GM23338 (cell line): ENCODE measurements around the gene JOSD2. TPM values are rescaled to one million over a fixed set of nuclear protein-coding genes. Genes with fewer than 3 reads are reported as not detected.
A peak's percentile ranks its signal among the peaks of the same experiment; 100 is the strongest.

Experiments
- ATAC-seq: fragments of 200-7000 bp; cut with Tn5 transposase; 3 replicates; pipeline ENCODE4 v1.9.1; 2020
- DNase-seq: peaks from one replicate; pipeline ENCODE4 v3.0.0-alpha.2; 2015; ENCODE audit warnings: low spot score
- H2AFZ ChIP-seq: fragments of 200-600 bp; sonication (generic); 2 replicates; pipeline ENCODE4 v1.8.0; 2016; ENCODE audit warnings: antibody characterized with exemption, mild to moderate bottlenecking, moderate library complexity
- H3F3A ChIP-seq: fragments of 200-600 bp; sonication (generic); replicated peaks from 2 replicates; pipeline ENCODE4 v1.8.0; 2017; ENCODE audit warnings: antibody characterized with exemption, mixed run types, low read depth
- H3K27ac ChIP-seq: fragments of 200-600 bp; sonication (generic); 2 replicates; pipeline ENCODE4 v1.6.1; 2016; ENCODE audit warnings: low read depth
- H3K27me3 ChIP-seq: fragments of 200-600 bp; sonication (generic); 2 replicates; pipeline ENCODE4 v1.8.0; 2016; ENCODE audit warnings: mild to moderate bottlenecking, mixed run types, moderate library complexity; ENCODE audit not compliant: insufficient read depth
- H3K36me3 ChIP-seq: fragments of 200-600 bp; sonication (generic); 2 replicates; pipeline ENCODE4 v1.8.0; 2016; ENCODE audit warnings: mild to moderate bottlenecking; ENCODE audit not compliant: insufficient read depth
- H3K4me1 ChIP-seq: fragments of 200-600 bp; sonication (generic); 2 replicates; pipeline ENCODE4 v1.8.0; 2016; ENCODE audit warnings: mild to moderate bottlenecking, moderate library complexity; ENCODE audit not compliant: insufficient read depth
- H3K4me2 ChIP-seq: fragments of 200-600 bp; sonication (generic); 2 replicates; pipeline ENCODE4 v1.7.1; 2017; ENCODE audit warnings: mixed run types
- H3K4me3 ChIP-seq: fragments of 200-600 bp; sonication (generic); 2 replicates; pipeline ENCODE4 v1.6.1; 2016; ENCODE audit warnings: mixed run types
- H3K79me2 ChIP-seq: fragments of 200-600 bp; sonication (generic); replicated peaks from 2 replicates; pipeline ENCODE4 v1.8.0; 2017; ENCODE audit warnings: mild to moderate bottlenecking; ENCODE audit not compliant: insufficient read depth
- H3K9me2 ChIP-seq: fragments of 200-600 bp; sonication (generic); 2 replicates; pipeline ENCODE4 v1.8.0; 2017; ENCODE audit not compliant: insufficient read depth
- H4K20me1 ChIP-seq: fragments of 200-600 bp; sonication (generic); replicated peaks from 2 replicates; pipeline ENCODE4 v1.8.0; 2017; ENCODE audit warnings: mild to moderate bottlenecking; ENCODE audit not compliant: insufficient read depth
- H3K27ac Mint-ChIP-seq: 2 replicates; pipeline ENCODE4 v1.8.0; 2020; ENCODE audit warnings: inconsistent platforms, mild to moderate bottlenecking, moderate library complexity, mixed read lengths
- H3K27me3 Mint-ChIP-seq: 3 replicates; pipeline ENCODE4 v1.8.0; 2022; ENCODE audit warnings: low read depth, mild to moderate bottlenecking, moderate library complexity, mixed read lengths, inconsistent platforms; ENCODE audit not compliant: insufficient read depth, poor library complexity
- H3K36me3 Mint-ChIP-seq: 3 replicates; pipeline ENCODE4 v1.8.0; 2021; ENCODE audit warnings: low read depth, mild to moderate bottlenecking, inconsistent platforms, moderate library complexity, mixed read lengths
- H3K4me1 Mint-ChIP-seq: 3 replicates; pipeline ENCODE4 v1.8.0; 2020; ENCODE audit warnings: mild to moderate bottlenecking, inconsistent platforms, mixed read lengths
- H3K4me3 Mint-ChIP-seq: 3 replicates; pipeline ENCODE4 v1.8.0; 2021; ENCODE audit warnings: moderate library complexity, mild to moderate bottlenecking, inconsistent platforms, mixed read lengths
- H3K9me3 Mint-ChIP-seq: 3 replicates; pipeline ENCODE4 v1.8.0; 2020; ENCODE audit warnings: moderate library complexity, mild to moderate bottlenecking, inconsistent platforms, mixed read lengths
- CREB1 ChIP-seq: fragments of 250-450 bp; sonication (Bioruptor Pico); IDR thresholded peaks from 2 replicates; pipeline ENCODE4 v1.5.0; 2020; ENCODE audit warnings: low read depth, mild to moderate bottlenecking, moderate library complexity
- CTCF ChIP-seq, 2 experiments: fragments of 200-600 bp in 1 of 2; sonication (generic) in 1 of 2; conservative IDR thresholded peaks; 2 replicates each; pipeline versions ENCODE4 v1.5.1 to v1.6.1; 2016 to 2017; ENCODE audit warnings: antibody characterized with exemption in 2 of 2, low read depth in 2 of 2, mild to moderate bottlenecking in 2 of 2, moderate library complexity in 1 of 2
- EZH2phosphoT487 ChIP-seq: fragments of 200-600 bp; sonication (generic); IDR thresholded peaks from one replicate; pipeline ENCODE4 v1.8.1; 2018; ENCODE audit warnings: antibody characterized with exemption; ENCODE audit not compliant: unreplicated experiment
- JUNB ChIP-seq: IDR thresholded peaks from one replicate; pipeline ENCODE4 v1.6.1; 2016; ENCODE audit warnings: antibody characterized with exemption; ENCODE audit not compliant: unreplicated experiment
- NANOG ChIP-seq: IDR thresholded peaks from 2 replicates; pipeline ENCODE4 v1.6.1; 2016; ENCODE audit warnings: antibody characterized with exemption, borderline replicate concordance
- POLR2AphosphoS5 ChIP-seq: IDR thresholded peaks from 2 replicates; pipeline ENCODE4 v1.6.1; 2016; ENCODE audit warnings: antibody characterized with exemption, low read depth
- STAT1 ChIP-seq: IDR thresholded peaks from one replicate; pipeline ENCODE4 v1.6.1; 2016; ENCODE audit warnings: antibody characterized with exemption; ENCODE audit not compliant: unreplicated experiment
- ZNF114 ChIP-seq: fragments of 250-450 bp; sonication (Bioruptor Pico); IDR thresholded peaks from 2 replicates; pipeline ENCODE4 v1.5.0; 2020; ENCODE audit warnings: mild to moderate bottlenecking, moderate library complexity
- ZNF331 ChIP-seq: fragments of 250-450 bp; sonication (Bioruptor Pico); IDR thresholded peaks from 2 replicates; pipeline ENCODE4 v1.5.0; 2020; ENCODE audit warnings: low read depth, mild to moderate bottlenecking, moderate library complexity
- ZNF462 ChIP-seq: fragments of 250-450 bp; sonication (Bioruptor Pico); IDR thresholded peaks from 2 replicates; pipeline ENCODE4 v1.5.0; 2020; ENCODE audit warnings: mild to moderate bottlenecking, moderate library complexity
- polyA plus RNA-seq: library from polyadenylated mRNA; unstranded; fragments of >200 nt; fragmentation: Nextera tagmentation; extraction: Ambion mirVana; gene quantifications from 2 replicates; pipeline ENCODE4 v1.2.1, GENCODE V29; 2016
- total RNA-seq: library from RNA; depleted of rRNA; stranded (reverse); fragments of >200 nt; shearing (Covaris generic); gene quantifications from 2 replicates; pipeline ENCODE4 v1.2.3, GENCODE V29; 2014
- TF ChIP-seq, protein P1 (sequence below): IDR thresholded peaks from 2 replicates; pipeline ENCODE4 v1.6.1; 2016; ENCODE audit warnings: antibody characterized with exemption

The JOSD2 gene
- total and polyA plus RNA-seq, 2 experiments from 2014 or later = 3.3 to 5.8 TPM

GRCh38 chr19:50460161-50460765 lies 50.7 kb downstream of the JOSD2 start:
- H3K4me3 Mint-ChIP-seq = no peak overlapping the region
- ATAC-seq = no peak
- H3K36me3 ChIP-seq = no peaks in the 10 kb centered on the region
- H3K4me3 ChIP-seq = no peak overlapping the region
- peaks cover 14% of the 10 kb centered on the region for H3K27me3 Mint-ChIP-seq
- 0 out of 2 replicates have a peak, but pooled peaks cover 3% of the 10 kb centered on the region for H3K9me2 ChIP-seq
- H4K20me1 ChIP-seq = no peaks in the 10 kb centered on the region
- no peak overlapping the region; the same call in 1 of the 2 replicates for H2AFZ ChIP-seq
- no peak overlapping the region for H3K27ac ChIP-seq
- H3K27me3 ChIP-seq = no peaks in the 10 kb centered on the region
- no peaks in the 10 kb centered on the region for H3F3A ChIP-seq
- no peaks in the 10 kb centered on the region for H3K4me1 Mint-ChIP-seq
- TF ChIP-seq EZH2phosphoT487 = no peak
- peak; percentile 12 to 44; a peak in 2 of 4 replicates for TF ChIP-seq CTCF (conservative IDR thresholded peaks at IDR 0.05; ENCODE audit: low read depth in 2 of 2)
- no peak overlapping the region for H3K4me2 ChIP-seq
- DNase-seq = peak; percentile 25
- H3K27ac Mint-ChIP-seq = no peak overlapping the region
- peaks cover 36% of the 10 kb centered on the region for H3K36me3 Mint-ChIP-seq
- H3K79me2 ChIP-seq = no peaks in the 10 kb centered on the region
- no peaks in the 10 kb centered on the region for H3K4me1 ChIP-seq
- peaks cover 87% of the 10 kb centered on the region for H3K9me3 Mint-ChIP-seq

DNA sequence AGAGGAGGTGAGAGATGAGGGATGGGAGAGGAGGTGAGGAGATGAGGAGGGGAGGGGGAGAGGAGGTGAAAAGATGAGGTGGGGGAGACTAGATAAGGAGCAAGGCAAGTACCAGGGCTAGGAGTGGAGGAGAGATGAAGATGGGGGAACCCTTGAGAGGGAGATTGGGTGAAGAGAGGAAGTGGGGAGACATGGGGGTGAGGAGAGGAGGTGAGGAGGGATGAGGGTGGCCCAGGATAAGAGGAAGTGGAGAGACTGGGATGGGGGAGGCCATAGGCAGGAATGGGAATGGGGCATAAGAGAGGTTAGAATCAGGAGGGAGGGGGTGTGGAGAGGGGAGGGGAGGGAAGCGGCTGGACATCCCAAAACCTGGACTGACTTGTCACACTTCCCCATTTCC lies 51.4 kb downstream of the JOSD2 start:
- H3K9me3 Mint-ChIP-seq = peaks cover 87% of the 10 kb centered on the region
- Histone ChIP-seq H3K4me2 (no peak overlapping the region), H3K27me3 (no peaks in the 10 kb centered on the region), H2AFZ (no peak overlapping the region), H3F3A (no peaks in the 10 kb centered on the region), H4K20me1 (no peaks in the 10 kb centered on the region), H3K36me3 (no peaks in the 10 kb centered on the region), H3K4me1 (no peaks in the 10 kb centered on the region), H3K27ac (no peak overlapping the region), H3K79me2 (no peaks in the 10 kb centered on the region), H3K4me3 (no peak overlapping the region), H3K9me2 (0 out of 2 replicates have a peak, but pooled peaks cover 3% of the 10 kb centered on the region)
- DNase-seq (no peak), ATAC-seq (no peak)
- H3K4me3 Mint-ChIP-seq = no peak overlapping the region
- H3K36me3 Mint-ChIP-seq = peaks cover 39% of the 10 kb centered on the region
- no peaks in the 10 kb centered on the region for H3K4me1 Mint-ChIP-seq
- no peak overlapping the region for H3K27ac Mint-ChIP-seq
- H3K27me3 Mint-ChIP-seq = peaks cover 14% of the 10 kb centered on the region
- TF ChIP-seq JUNB = no peak
- TF ChIP-seq POLR2AphosphoS5 = no peak
- no peak for TF ChIP-seq CREB1
- TF ChIP-seq, protein P1, sequence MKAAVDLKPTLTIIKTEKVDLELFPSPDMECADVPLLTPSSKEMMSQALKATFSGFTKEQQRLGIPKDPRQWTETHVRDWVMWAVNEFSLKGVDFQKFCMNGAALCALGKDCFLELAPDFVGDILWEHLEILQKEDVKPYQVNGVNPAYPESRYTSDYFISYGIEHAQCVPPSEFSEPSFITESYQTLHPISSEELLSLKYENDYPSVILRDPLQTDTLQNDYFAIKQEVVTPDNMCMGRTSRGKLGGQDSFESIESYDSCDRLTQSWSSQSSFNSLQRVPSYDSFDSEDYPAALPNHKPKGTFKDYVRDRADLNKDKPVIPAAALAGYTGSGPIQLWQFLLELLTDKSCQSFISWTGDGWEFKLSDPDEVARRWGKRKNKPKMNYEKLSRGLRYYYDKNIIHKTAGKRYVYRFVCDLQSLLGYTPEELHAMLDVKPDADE = no peak
- no peak for TF ChIP-seq NANOG
- no peak for TF ChIP-seq ZNF462 (CRISPR knock-in tag)
- no peak for TF ChIP-seq ZNF331 (CRISPR knock-in tag)
- no peak for TF ChIP-seq EZH2phosphoT487
- TF ChIP-seq STAT1 = no peak
- TF ChIP-seq ZNF114 = no peak
